H1 (cell line): ENCODE measurements around the gene LRIG2. TPM values are rescaled to one million over a fixed set of nuclear protein-coding genes. Genes with fewer than 3 reads are reported as not detected.

ENCODE experiments used
- ASH2L ChIP-seq: fragments of 200-600, 300-600 bp; sonication (generic); IDR thresholded peaks from one replicate; pipeline ENCODE4 v1.7.1; 2017; ENCODE audit warnings: low read length
- BRCA1 ChIP-seq: IDR thresholded peaks from 2 replicates; pipeline ENCODE4 v1.6.1; 2012; ENCODE audit warnings: low read depth, low read length, improper control_type of control experiment
- CBX5 ChIP-seq: fragments of 300-800, 300-1000 bp; sonication (generic); IDR thresholded peaks from 2 replicates; pipeline ENCODE4 v1.7.1; 2016; ENCODE audit warnings: antibody characterized with exemption, low read length, low read depth
- CEBPB ChIP-seq: IDR thresholded peaks from 2 replicates; pipeline ENCODE4 v1.6.1; 2012; ENCODE audit warnings: low read depth, low read length
- CHD2 ChIP-seq: IDR thresholded peaks from 2 replicates; pipeline ENCODE4 v1.6.1; 2012; ENCODE audit warnings: low read length, improper control_type of control experiment
- CREB1 ChIP-seq: IDR thresholded peaks from 2 replicates; pipeline ENCODE4 v1.6.1; 2012; ENCODE audit warnings: inconsistent platforms
- E2F6 ChIP-seq: IDR thresholded peaks from 2 replicates; pipeline ENCODE4 v1.6.1; 2012; ENCODE audit warnings: inconsistent platforms
- EGR1 ChIP-seq: IDR thresholded peaks from 2 replicates; pipeline ENCODE4 v1.6.1; 2011; ENCODE audit warnings: low read depth, low read length, borderline replicate concordance
- GTF2F1 ChIP-seq: IDR thresholded peaks from 2 replicates; pipeline ENCODE4 v1.6.1; 2012; ENCODE audit warnings: low read depth, low read length, improper control_type of control experiment, borderline replicate concordance
- JUN ChIP-seq: IDR thresholded peaks from 2 replicates; pipeline ENCODE4 v1.6.1; 2011; ENCODE audit warnings: low read depth, mild to moderate bottlenecking, improper control_type of control experiment, low read length
- JUND ChIP-seq: IDR thresholded peaks from 2 replicates; pipeline ENCODE4 v1.6.1; 2011; ENCODE audit warnings: mild to moderate bottlenecking, improper control_type of control experiment, low read length
- KDM5A ChIP-seq: fragments of 200-600 bp; IDR thresholded peaks from 2 replicates; pipeline ENCODE4 v1.7.1; 2012; ENCODE audit warnings: mild to moderate bottlenecking, low read length, inconsistent platforms, mixed read lengths
- MAFK ChIP-seq: IDR thresholded peaks from 2 replicates; pipeline ENCODE4 v1.6.1; 2012; ENCODE audit warnings: low read depth, mild to moderate bottlenecking, improper control_type of control experiment, low read length
- MAX ChIP-seq: IDR thresholded peaks from 2 replicates; pipeline ENCODE4 v1.6.1; 2012; ENCODE audit warnings: inconsistent platforms
- NRF1 ChIP-seq: IDR thresholded peaks from 2 replicates; pipeline ENCODE4 v1.6.1; 2011; ENCODE audit warnings: mild to moderate bottlenecking, low read depth, low read length, improper control_type of control experiment
- POLR2A ChIP-seq, 2 experiments: IDR thresholded peaks; 1 replicate in 1 of 2; 2 replicates in 1 of 2; pipeline ENCODE4 v1.6.1; 2011; ENCODE audit warnings: low read depth in 2 of 2, low read length in 2 of 2, mild to moderate bottlenecking in 2 of 2; ENCODE audit errors: control extremely low read depth in 1 of 2
- POLR2AphosphoS5 ChIP-seq: IDR thresholded peaks from 2 replicates; pipeline ENCODE4 v1.6.1; 2011; ENCODE audit warnings: low read depth, low read length
- RBBP5 ChIP-seq: IDR thresholded peaks from 2 replicates; pipeline ENCODE4 v1.7.1; 2012; ENCODE audit warnings: low read depth, mild to moderate bottlenecking, inconsistent platforms, low read length, moderate library complexity, borderline replicate concordance
- RFX5 ChIP-seq: IDR thresholded peaks from 2 replicates; pipeline ENCODE4 v1.6.1; 2011; ENCODE audit warnings: low read depth, low read length, improper control_type of control experiment, borderline replicate concordance
- RXRA ChIP-seq: IDR thresholded peaks from 2 replicates; pipeline ENCODE4 v1.6.1; 2011; ENCODE audit warnings: low read depth, mild to moderate bottlenecking, low read length, moderate library complexity; ENCODE audit not compliant: insufficient read depth
- SIRT6 ChIP-seq: IDR thresholded peaks from one replicate; pipeline ENCODE4 v1.7.1; 2012; ENCODE audit warnings: low read length, inconsistent platforms
- SP4 ChIP-seq: IDR thresholded peaks from 2 replicates; pipeline ENCODE4 v1.6.1; 2012; ENCODE audit warnings: low read length, inconsistent platforms
- TBP ChIP-seq: IDR thresholded peaks from 2 replicates; pipeline ENCODE4 v1.6.1; 2011; ENCODE audit warnings: low read depth, low read length, improper control_type of control experiment
- YY1 ChIP-seq: IDR thresholded peaks from 2 replicates; pipeline ENCODE4 v1.6.1; 2011; ENCODE audit warnings: low read depth, mild to moderate bottlenecking, low read length
- ZNF274 ChIP-seq: IDR thresholded peaks from 2 replicates; pipeline ENCODE4 v1.7.0; 2012; ENCODE audit warnings: low read length, borderline replicate concordance; ENCODE audit errors: extremely low read depth
- polyA plus RNA-seq, 7 experiments: library from polyadenylated mRNA; depleted of rRNA in 3 of 7; stranded (reverse) in 5 of 7; unstranded in 2 of 7; fragments of >200 nt in 5 of 7; fragments of 200-250 nt in 2 of 7; gene quantifications; 1 replicate in 5 of 7; 2 replicates in 1 of 7; 4 replicates in 1 of 7; pipeline versions ENCODE4 v1.2.1 to v1.2.3, GENCODE V29; 2011 to 2013; ENCODE audit warnings: missing spikeins in 2 of 7, mixed read lengths in 2 of 7
- total RNA-seq: library from RNA; stranded (reverse); fragmentation: NEBNext Ultra II Directional; extraction: Animal tissue kit (Norgen Biotek cat#: 25700); gene quantifications from 2 replicates; pipeline ENCODE4 v1.2.1, GENCODE V29; 2021

Gene LRIG2
- total and polyA plus RNA-seq, 2 of the 8 experiments (the other 6 are each of a cell fraction or from before 2014, with no cell fraction given): 16.2 to 20.9 TPM

DNA sequence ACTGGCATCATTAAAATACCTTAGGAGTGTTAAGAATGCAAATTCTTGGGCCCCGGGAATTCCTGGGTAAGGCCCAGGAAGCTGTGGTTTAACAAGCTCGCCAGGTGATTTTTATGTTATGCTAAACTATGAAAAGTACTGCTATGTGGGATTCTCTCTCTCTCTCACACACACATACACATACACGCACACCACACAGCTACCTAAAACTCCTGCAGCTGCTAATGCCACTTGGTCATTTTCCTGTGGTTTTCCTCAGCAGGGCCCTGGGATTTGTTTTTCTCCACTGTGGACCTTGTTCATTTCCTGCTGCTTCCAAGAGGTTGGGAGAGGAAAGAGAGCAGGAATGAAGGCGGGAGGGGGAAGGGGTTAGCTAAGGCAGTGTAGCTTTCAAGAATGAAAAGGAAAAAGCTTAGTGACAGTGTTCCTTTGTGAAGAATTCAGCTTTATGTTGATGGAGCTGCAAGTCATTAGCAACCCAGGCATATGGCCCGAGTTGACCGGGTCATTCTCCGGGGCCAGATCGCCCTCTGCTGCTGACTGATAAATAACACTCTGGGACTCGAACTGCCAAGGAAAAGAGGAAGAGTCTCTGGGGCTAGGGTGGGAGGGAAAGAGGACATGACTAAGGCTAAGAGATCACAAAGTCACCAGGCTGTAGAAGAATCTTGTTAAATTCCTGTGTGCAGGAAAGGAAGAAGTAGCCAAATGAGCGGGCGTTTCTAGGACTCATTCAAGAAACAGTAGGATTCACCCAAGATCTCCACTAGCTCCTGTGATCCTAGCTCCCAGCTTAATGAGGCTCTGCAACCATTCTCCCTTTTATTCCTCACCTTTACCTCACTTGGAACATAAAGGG is 30.5 kb upstream of the LRIG2 start (continued):
- TF ChIP-seq JUN: no peak
- no peak for TF ChIP-seq RFX5
- TF ChIP-seq SIRT6: no peak
- TF ChIP-seq TBP: peak; percentile 4; the same call in 1 of the 2 replicates
- TF ChIP-seq CBX5: no peak
- TF ChIP-seq YY1: peak; percentile 6; the same call in 1 of the 2 replicates
- no peak for TF ChIP-seq GTF2F1
- no peak; the same call in 1 of the 2 replicates for TF ChIP-seq CREB1
- TF ChIP-seq JUND: no peak; the same call in 1 of the 2 replicates
- peak; percentile 20; the same call in 1 of the 2 replicates for TF ChIP-seq POLR2AphosphoS5
- TF ChIP-seq NRF1: no peak
- TF ChIP-seq ZNF274: no peak
- TF ChIP-seq CEBPB: no peak
- peak; percentile 56; the same call in 1 of the 2 replicates for TF ChIP-seq SP4
- no peak for TF ChIP-seq MAFK
- TF ChIP-seq KDM5A: no peak
- TF ChIP-seq RBBP5: peak; percentile 97
- peak; percentile 77 for TF ChIP-seq MAX
- TF ChIP-seq POLR2A (IDR thresholded peaks at IDR 0.05; ENCODE audit: control extremely low read depth in 1 of 2, low read depth in 2 of 2, low read length in 2 of 2): peak in 1 of 2 experiments; percentile 50; a peak in 1 of 3 replicates
- TF ChIP-seq E2F6: peak; percentile 16; the same call in 1 of the 2 replicates
- no peak for TF ChIP-seq CHD2
- no peak for TF ChIP-seq RXRA
- peak; percentile 99 for TF ChIP-seq ASH2L
- no peak for TF ChIP-seq EGR1
- TF ChIP-seq BRCA1: no peak
